ENCODE measurements around the gene CYTH3.
"Not testable (repeated sequence)": the region's sequence is repeated elsewhere in the genome, so short reads cannot be mapped to it uniquely, and the experiment has no call there.

CYTH3 gene

GRCh38 chr7:6193709-6194108 is 78.7 kb downstream of the CYTH3 start:
- no peak for DNase-seq (ENCODE audit: low spot score)

GRCh38 chr7:6190563-6190962 is 81.9 kb downstream of the CYTH3 start:
- not testable (repeated sequence) for DNase-seq (ENCODE audit: low spot score)

- DNase-seq (ENCODE audit: low spot score): no peak
Measured at GRCh38 chr7:6188389-6188788, 84.0 kb downstream of the CYTH3 start.

GRCh38 chr7:6186577-6186976 is 85.8 kb downstream of the CYTH3 start:
- no peak for DNase-seq (ENCODE audit: low spot score)

GRCh38 chr7:6182993-6183392 is 89.4 kb downstream of the CYTH3 start:
- DNase-seq (ENCODE audit: low spot score): no peak

- DNase-seq (ENCODE audit: low spot score): no peak
Measured at GRCh38 chr7:6181136-6181535, 91.3 kb downstream of the CYTH3 start.

- no peak for DNase-seq (ENCODE audit: low spot score)
Measured at GRCh38 chr7:6180344-6180725, 92.1 kb downstream of the CYTH3 start.

GRCh38 chr7:6179620-6180343 is 92.6 kb downstream of the CYTH3 start:
- no peak for DNase-seq (ENCODE audit: low spot score)

GRCh38 chr7:6178298-6179029 is 94.0 kb downstream of the CYTH3 start:
- no peak for DNase-seq (ENCODE audit: low spot score)

GRCh38 chr7:6175645-6176044 is 96.8 kb downstream of the CYTH3 start:
- DNase-seq (ENCODE audit: low spot score): peak; percentile 30

GRCh38 chr7:6172910-6173295 is 99.5 kb downstream of the CYTH3 start:
- DNase-seq (ENCODE audit: low spot score): peak; percentile 32

- no peak for DNase-seq (ENCODE audit: low spot score)
Measured at GRCh38 chr7:6172224-6172909, 100.1 kb downstream of the CYTH3 start.

- DNase-seq (ENCODE audit: low spot score): no peak
Measured at GRCh38 chr7:6171532-6172223, 100.7 kb downstream of the CYTH3 start.

- DNase-seq (ENCODE audit: low spot score): no peak
Measured at GRCh38 chr7:6170571-6171531, 101.6 kb downstream of the CYTH3 start.

- DNase-seq (ENCODE audit: low spot score): no peak
Measured at GRCh38 chr7:6169805-6170520, 102.5 kb downstream of the CYTH3 start.

GRCh38 chr7:6168477-6168868 is 104.0 kb downstream of the CYTH3 start:
- no peak for DNase-seq (ENCODE audit: low spot score)

GRCh38 chr7:6167587-6168476 is 104.6 kb downstream of the CYTH3 start:
- DNase-seq (ENCODE audit: low spot score): no peak

- no peak for DNase-seq (ENCODE audit: low spot score)
Measured at GRCh38 chr7:6167004-6167551, 105.3 kb downstream of the CYTH3 start.

- no peak for DNase-seq (ENCODE audit: low spot score)
Measured at GRCh38 chr7:6166443-6166891, 106.0 kb downstream of the CYTH3 start.
